Measurements from ENCODE around the gene TREML4. TPM values are rescaled to one million over a fixed set of nuclear protein-coding genes. Genes with fewer than 3 reads are reported as not detected.

TREML4 gene
- total and polyA plus RNA-seq, 9 of the 15 experiments (the other 6 are each of a cell fraction or from before 2014, with no cell fraction given), result not detected

DNA sequence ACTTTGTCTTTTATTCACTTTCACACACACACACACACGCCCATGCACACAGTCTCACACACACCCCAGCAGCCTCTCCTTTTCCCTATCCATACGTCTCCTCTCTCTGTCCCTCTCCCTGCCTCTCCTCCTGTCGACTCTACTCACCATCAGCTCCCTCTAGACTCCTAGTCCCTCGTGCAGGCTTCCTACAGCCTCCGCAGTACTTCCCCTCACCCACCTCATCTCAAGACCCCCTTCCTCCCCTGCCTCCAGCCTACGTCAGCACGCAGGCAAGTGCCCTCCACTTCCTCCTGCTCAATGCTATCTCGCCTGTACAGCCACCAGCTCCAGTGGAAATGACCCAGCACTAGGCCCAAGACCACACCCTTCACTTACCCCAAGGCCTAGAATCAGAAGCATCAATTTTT lies 26.4 kb upstream of the TREML4 start (continued):
- TF ChIP-seq HINFP (tag; conservative IDR thresholded peaks at IDR 0.05; ENCODE audit: low read depth) (no peak), HDAC1 (IDR thresholded peaks at IDR 0.05) (peak in 1 of 2 experiments; percentile 47; a peak in 1 of 4 replicates), MYNN (IDR thresholded peaks at IDR 0.05) (no peak), MYNN (CRISPR knock-in tag; IDR thresholded peaks at IDR 0.05) (no peak), SRSF1 (IDR thresholded peaks at IDR 0.05; ENCODE audit: low read depth, low read length) (no peak), PPARD (CRISPR knock-in tag; IDR thresholded peaks at IDR 0.05) (no peak), TEAD1 (CRISPR knock-in tag; IDR thresholded peaks at IDR 0.05) (peak in 1 of 2 experiments; percentile 20; a peak in 1 of 4 replicates), ETV6 (IDR thresholded peaks at IDR 0.05; ENCODE audit: borderline replicate concordance in 1 of 2, low read depth in 2 of 2, low read length in 1 of 2) (no peak), ETV6 (CRISPR knock-in tag; IDR thresholded peaks at IDR 0.05; ENCODE audit: borderline replicate concordance) (no peak), HDGF (IDR thresholded peaks at IDR 0.05) (peak; percentile 88), RBM34 (IDR thresholded peaks at IDR 0.05; ENCODE audit: borderline replicate concordance, insufficient read depth, low read length) (no peak), FOXJ3 (CRISPR knock-in tag; IDR thresholded peaks at IDR 0.05) (no peak), DDX20 (tag; IDR thresholded peaks at IDR 0.05; ENCODE audit: low read depth) (no peak), ZNF239 (CRISPR knock-in tag; IDR thresholded peaks at IDR 0.05) (no peak), JUNB (CRISPR knock-in tag; conservative IDR thresholded peaks at IDR 0.05) (no peak), FUS (optimal IDR thresholded peaks at IDR 0.05; ENCODE audit: low read depth, low read length) (no peak), TAL1 (IDR thresholded peaks at IDR 0.05) (peak; percentile 74), ZNF717 (CRISPR knock-in tag; IDR thresholded peaks at IDR 0.05) (no peak), ZNF436 (CRISPR knock-in tag; IDR thresholded peaks at IDR 0.05) (no peak), THRB (CRISPR knock-in tag; conservative IDR thresholded peaks at IDR 0.05) (peak; percentile 69; the same call in 1 of the 2 replicates), BRCA1 (IDR thresholded peaks at IDR 0.05) (no peak), BRCA1 (CRISPR knock-in tag; IDR thresholded peaks at IDR 0.05) (no peak), RHOXF2B (CRISPR knock-in tag; conservative IDR thresholded peaks at IDR 0.05) (no peak), SIN3B (IDR thresholded peaks at IDR 0.05; ENCODE audit: low read depth) (no peak), DPF2 (IDR thresholded peaks at IDR 0.05) (peak; percentile 94), ZNF511 (CRISPR knock-in tag; IDR thresholded peaks at IDR 0.05) (no peak)
- TF ChIP-seq, protein P1, sequence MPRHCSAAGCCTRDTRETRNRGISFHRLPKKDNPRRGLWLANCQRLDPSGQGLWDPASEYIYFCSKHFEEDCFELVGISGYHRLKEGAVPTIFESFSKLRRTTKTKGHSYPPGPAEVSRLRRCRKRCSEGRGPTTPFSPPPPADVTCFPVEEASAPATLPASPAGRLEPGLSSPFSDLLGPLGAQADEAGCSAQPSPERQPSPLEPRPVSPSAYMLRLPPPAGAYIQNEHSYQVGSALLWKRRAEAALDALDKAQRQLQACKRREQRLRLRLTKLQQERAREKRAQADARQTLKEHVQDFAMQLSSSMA (CRISPR knock-in tag; IDR thresholded peaks at IDR 0.05), result no peak
- TF ChIP-seq, protein P2, sequence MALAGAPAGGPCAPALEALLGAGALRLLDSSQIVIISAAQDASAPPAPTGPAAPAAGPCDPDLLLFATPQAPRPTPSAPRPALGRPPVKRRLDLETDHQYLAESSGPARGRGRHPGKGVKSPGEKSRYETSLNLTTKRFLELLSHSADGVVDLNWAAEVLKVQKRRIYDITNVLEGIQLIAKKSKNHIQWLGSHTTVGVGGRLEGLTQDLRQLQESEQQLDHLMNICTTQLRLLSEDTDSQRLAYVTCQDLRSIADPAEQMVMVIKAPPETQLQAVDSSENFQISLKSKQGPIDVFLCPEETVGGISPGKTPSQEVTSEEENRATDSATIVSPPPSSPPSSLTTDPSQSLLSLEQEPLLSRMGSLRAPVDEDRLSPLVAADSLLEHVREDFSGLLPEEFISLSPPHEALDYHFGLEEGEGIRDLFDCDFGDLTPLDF (CRISPR knock-in tag; IDR thresholded peaks at IDR 0.05), result no peak
